H1 (cell line): ENCODE data around the gene UGT1A1. TPM values are rescaled to one million over a fixed set of nuclear protein-coding genes. Genes with fewer than 3 reads are reported as not detected.

ENCODE experiments used
- CTCF ChIA-PET: fragments of 300-600 bp; sonication (Branson Sonifier 250); formaldehyde crosslinking; loops from one replicate; lab custom pipeline; 2021; ENCODE audit not compliant: partially characterized antibody; lab: Charles Lee
- POLR2A ChIA-PET: fragments of 300-600 bp; sonication (Branson Sonifier 250); formaldehyde crosslinking; loops from one replicate; lab custom pipeline; 2021; ENCODE audit warnings: inconsistent platforms; ENCODE audit not compliant: partially characterized antibody; lab: Charles Lee
- DNase-seq, 2 experiments: peaks; one replicate each; pipeline versions ENCODE4 v3.0.0 to v3.0.0-alpha.2; 2010 to 2022; ENCODE audit warnings: low spot score in 2 of 2, low read depth in 1 of 2, mixed read lengths in 1 of 2
- FAIRE-seq: peaks from 2 replicates; lab custom pipeline; 2011; peaks lifted over from hg19 to GRCh38; lab: Jason Lieb, UNC
- H2AFZ ChIP-seq: 2 replicates; pipeline ENCODE4 v1.8.1; 2012; ENCODE audit warnings: low read length, inconsistent platforms
- H2AK5ac ChIP-seq: 2 replicates; pipeline ENCODE4 v1.6.1; 2013; ENCODE audit warnings: low read depth, low read length
- H2BK120ac ChIP-seq: replicated peaks from 2 replicates; pipeline ENCODE3; 2013; ENCODE audit warnings: low read depth, low read length, inconsistent platforms
- H2BK12ac ChIP-seq: 2 replicates; pipeline ENCODE4 v1.6.1; 2013; ENCODE audit warnings: low read depth, low read length
- H2BK15ac ChIP-seq: 2 replicates; pipeline ENCODE4 v1.6.1; 2013; ENCODE audit warnings: low read length
- H2BK20ac ChIP-seq: 2 replicates; pipeline ENCODE4 v1.6.1; 2013; ENCODE audit warnings: low read length
- H2BK5ac ChIP-seq: 2 replicates; pipeline ENCODE4 v1.6.1; 2013; ENCODE audit warnings: low read depth, low read length
- H3K14ac ChIP-seq: 2 replicates; pipeline ENCODE4 v1.6.1; 2013; ENCODE audit warnings: inconsistent platforms; ENCODE audit not compliant: insufficient read length
- H3K18ac ChIP-seq: 2 replicates; pipeline ENCODE4 v1.6.1; 2013; ENCODE audit warnings: low read length; ENCODE audit errors: extremely low read depth
- H3K23ac ChIP-seq: 2 replicates; pipeline ENCODE4 v1.6.1; 2013; ENCODE audit warnings: inconsistent platforms; ENCODE audit not compliant: insufficient read length
- H3K23me2 ChIP-seq: 2 replicates; pipeline ENCODE4 v1.6.1; 2013; ENCODE audit warnings: low read depth, low read length
- H3K27ac ChIP-seq: 2 replicates; pipeline ENCODE4 v1.6.1; 2011; ENCODE audit warnings: low read depth, low read length, inconsistent platforms
- H3K27me3 ChIP-seq, 4 experiments: replicated peaks in 1 of 4; 1 replicate in 1 of 4; 2 replicates in 3 of 4; pipeline versions ENCODE4 v1.6.1 to v1.8.1; 2011 to 2013; ENCODE audit warnings: low read length in 3 of 4, mild to moderate bottlenecking in 3 of 4, inconsistent platforms in 2 of 4, mixed read lengths in 2 of 4, moderate library complexity in 1 of 4; ENCODE audit not compliant: control insufficient read depth in 3 of 4, insufficient read depth in 3 of 4; ENCODE audit errors: extremely low read depth in 1 of 4
- H3K36me3 ChIP-seq, 4 experiments: 2 replicates each; pipeline versions ENCODE4 v1.6.1 to v1.8.1; 2011 to 2013; ENCODE audit warnings: mild to moderate bottlenecking in 4 of 4, low read length in 3 of 4, moderate library complexity in 2 of 4, control low read depth in 1 of 4, inconsistent platforms in 1 of 4; ENCODE audit not compliant: insufficient read depth in 4 of 4, control insufficient read depth in 2 of 4
- H3K4ac ChIP-seq: replicated peaks from 2 replicates; pipeline ENCODE3; 2013; ENCODE audit warnings: low read length, low read depth, mixed read lengths, inconsistent platforms; ENCODE audit not compliant: insufficient read length
- H3K4me1 ChIP-seq, 4 experiments: replicated peaks in 1 of 4; 1 replicate in 1 of 4; 2 replicates in 3 of 4; pipeline versions ENCODE4 v1.6.1 to v1.8.1; 2011 to 2013; ENCODE audit warnings: low read length in 3 of 4, inconsistent platforms in 2 of 4, mixed read lengths in 1 of 4; ENCODE audit not compliant: insufficient read depth in 4 of 4, control insufficient read depth in 3 of 4
- H3K4me2 ChIP-seq, 2 experiments: 2 replicates each; pipeline versions ENCODE4 v1.6.1 to v1.8.1; 2011 to 2013; ENCODE audit warnings: low read depth in 2 of 2, low read length in 2 of 2, control low read depth in 1 of 2, inconsistent platforms in 1 of 2, mild to moderate bottlenecking in 1 of 2; ENCODE audit not compliant: insufficient read depth in 1 of 2
- H3K4me3 ChIP-seq, 4 experiments: fragments of 200-600, 300-600 bp in 1 of 4; sonication (generic), shearing (Covaris generic), sonication (Bioruptor Twin) in 1 of 4; 2 replicates each; pipeline versions ENCODE4 v1.5.1 to v1.8.1; 2011 to 2016; ENCODE audit warnings: low read length in 4 of 4, low read depth in 3 of 4, control low read depth in 2 of 4, inconsistent platforms in 2 of 4, mild to moderate bottlenecking in 2 of 4, mixed read lengths in 1 of 4, moderate library complexity in 1 of 4; ENCODE audit not compliant: insufficient read depth in 2 of 4; ENCODE audit errors: extremely low read depth in 1 of 4
- H3K56ac ChIP-seq: replicated peaks from 2 replicates; pipeline ENCODE3; 2013; ENCODE audit warnings: low read depth, mild to moderate bottlenecking, mixed read lengths, low read length, inconsistent platforms; ENCODE audit not compliant: insufficient read length
- H3K79me1 ChIP-seq: 2 replicates; pipeline ENCODE4 v1.6.1; 2013; ENCODE audit warnings: low read depth, low read length, control low read depth
- H3K79me2 ChIP-seq, 2 experiments: 2 replicates each; pipeline versions ENCODE4 v1.6.1 to v1.8.1; 2012 to 2013; ENCODE audit warnings: low read length in 2 of 2, mild to moderate bottlenecking in 2 of 2, inconsistent platforms in 1 of 2; ENCODE audit not compliant: insufficient read depth in 2 of 2, control insufficient read depth in 1 of 2
- H3K9ac ChIP-seq, 4 experiments: replicated peaks in 1 of 4; 1 replicate in 1 of 4; 2 replicates in 3 of 4; pipeline versions ENCODE4 v1.6.1 to v1.8.1; 2011 to 2013; ENCODE audit warnings: low read depth in 3 of 4, low read length in 3 of 4, control low read depth in 2 of 4, mild to moderate bottlenecking in 2 of 4, moderate library complexity in 2 of 4, inconsistent platforms in 1 of 4; ENCODE audit errors: extremely low read depth in 1 of 4
- H3K9me3 ChIP-seq, 2 experiments: 2 replicates each; pipeline versions ENCODE4 v1.6.1 to v1.8.1; 2012 to 2013; ENCODE audit warnings: mild to moderate bottlenecking in 2 of 2, moderate library complexity in 2 of 2, control low read depth in 1 of 2, inconsistent platforms in 1 of 2, low read depth in 1 of 2, low read length in 1 of 2, mixed read lengths in 1 of 2; ENCODE audit not compliant: insufficient read depth in 2 of 2
- H4K20me1 ChIP-seq, 2 experiments: replicated peaks in 1 of 2; 2 replicates each; pipeline versions ENCODE3 to v1.8.1; 2011 to 2013; ENCODE audit warnings: inconsistent platforms in 2 of 2, low read length in 2 of 2, mild to moderate bottlenecking in 1 of 2; ENCODE audit not compliant: insufficient read depth in 2 of 2, control insufficient read depth in 1 of 2
- H4K5ac ChIP-seq: 2 replicates; pipeline ENCODE4 v1.6.1; 2013; ENCODE audit warnings: low read length, low read depth, mixed read lengths, inconsistent platforms; ENCODE audit not compliant: insufficient read length
- H4K8ac ChIP-seq: 2 replicates; pipeline ENCODE4 v1.8.0; 2013; ENCODE audit warnings: mild to moderate bottlenecking, moderate library complexity, low read length, inconsistent platforms; ENCODE audit not compliant: insufficient read depth; ENCODE audit errors: extremely low read depth
- H4K91ac ChIP-seq: replicated peaks from 2 replicates; pipeline ENCODE3; 2013; ENCODE audit warnings: low read length, mixed read lengths, inconsistent platforms; ENCODE audit not compliant: insufficient read length
- CBX5 ChIP-seq: fragments of 300-800, 300-1000 bp; sonication (generic); IDR thresholded peaks from 2 replicates; pipeline ENCODE4 v1.7.1; 2016; ENCODE audit warnings: antibody characterized with exemption, low read length, low read depth
- GTF2F1 ChIP-seq: IDR thresholded peaks from 2 replicates; pipeline ENCODE4 v1.6.1; 2012; ENCODE audit warnings: low read depth, low read length, improper control_type of control experiment, borderline replicate concordance
- POU5F1 ChIP-seq: IDR thresholded peaks from 2 replicates; pipeline ENCODE4 v1.6.1; 2011; ENCODE audit warnings: low read depth, mild to moderate bottlenecking, low read length, moderate library complexity
- RNF2 ChIP-seq: fragments of 200-900, 300-1000 bp; sonication (generic); IDR thresholded peaks from 2 replicates; pipeline ENCODE4 v1.7.1; 2016; ENCODE audit warnings: borderline replicate concordance, low read depth, mild to moderate bottlenecking, antibody characterized with exemption, low read length; ENCODE audit not compliant: poor library complexity, severe bottlenecking; ENCODE audit errors: missing control alignments
- SIN3A ChIP-seq, 2 experiments: IDR thresholded peaks in 1 of 2; conservative IDR thresholded peaks in 1 of 2; 2 replicates each; pipeline ENCODE4 v1.6.1; 2011 to 2012; ENCODE audit warnings: low read length in 2 of 2, improper control_type of control experiment in 1 of 2, low read depth in 1 of 2, mild to moderate bottlenecking in 1 of 2
- SIRT6 ChIP-seq: IDR thresholded peaks from one replicate; pipeline ENCODE4 v1.7.1; 2012; ENCODE audit warnings: low read length, inconsistent platforms
- SUZ12 ChIP-seq: fragments of 200-600 bp; sonication (generic); IDR thresholded peaks from 2 replicates; pipeline ENCODE4 v1.6.1; 2012; ENCODE audit warnings: mild to moderate bottlenecking, inconsistent platforms, low read length, moderate library complexity, mixed read lengths
- TAF7 ChIP-seq: optimal IDR thresholded peaks from 2 replicates; pipeline ENCODE3; 2011; ENCODE audit warnings: low read depth, mild to moderate bottlenecking, inconsistent platforms, low read length, moderate library complexity, borderline replicate concordance
- TBP ChIP-seq: IDR thresholded peaks from 2 replicates; pipeline ENCODE4 v1.6.1; 2011; ENCODE audit warnings: low read depth, low read length, improper control_type of control experiment
- TCF12 ChIP-seq: IDR thresholded peaks from 2 replicates; pipeline ENCODE4 v1.6.1; 2011; ENCODE audit warnings: low read depth, mild to moderate bottlenecking, low read length
- TEAD4 ChIP-seq: IDR thresholded peaks from 2 replicates; pipeline ENCODE4 v1.6.1; 2012; ENCODE audit warnings: low read depth, low read length, inconsistent platforms, mixed read lengths
- WGBS, 2 experiments: shearing (Covaris generic) in 1 of 2; methylation state at CpG; one replicate each; pipeline versions ENCODE4 v1.1.6 to v1.1.7; 2013 to 2015; ENCODE audit warnings: low lambda C conversion rate in 2 of 2, mixed read lengths in 2 of 2, inconsistent platforms in 1 of 2, low coverage in 1 of 2, missing lambda C conversion rate in 1 of 2; ENCODE audit not compliant: insufficient replicate concordance in 2 of 2, insufficient coverage in 1 of 2, insufficient read length in 1 of 2; ENCODE audit errors: extremely low coverage in 1 of 2, missing lambda C conversion rate in 1 of 2; 5-methylcytosine and 5-hydroxymethylcytosine counted together
- polyA plus RNA-seq, 7 experiments: library from polyadenylated mRNA; depleted of rRNA in 3 of 7; stranded (reverse) in 5 of 7; unstranded in 2 of 7; fragments of >200 nt in 5 of 7; fragments of 200-250 nt in 2 of 7; gene quantifications; 1 replicate in 5 of 7; 2 replicates in 1 of 7; 4 replicates in 1 of 7; pipeline versions ENCODE4 v1.2.1 to v1.2.3, GENCODE V29; 2011 to 2013; ENCODE audit warnings: missing spikeins in 2 of 7, mixed read lengths in 2 of 7
- total RNA-seq: library from RNA; stranded (reverse); fragmentation: NEBNext Ultra II Directional; extraction: Animal tissue kit (Norgen Biotek cat#: 25700); gene quantifications from 2 replicates; pipeline ENCODE4 v1.2.1, GENCODE V29; 2021
- TF ChIP-seq, protein P1 (sequence below): IDR thresholded peaks from 2 replicates; pipeline ENCODE4 v1.6.1; 2011; ENCODE audit warnings: low read length, improper control_type of control experiment

UGT1A1 gene
- total and polyA plus RNA-seq, 2 of the 8 experiments (the other 6 are each of a cell fraction or from before 2014, with no cell fraction given): not detected

DNA sequence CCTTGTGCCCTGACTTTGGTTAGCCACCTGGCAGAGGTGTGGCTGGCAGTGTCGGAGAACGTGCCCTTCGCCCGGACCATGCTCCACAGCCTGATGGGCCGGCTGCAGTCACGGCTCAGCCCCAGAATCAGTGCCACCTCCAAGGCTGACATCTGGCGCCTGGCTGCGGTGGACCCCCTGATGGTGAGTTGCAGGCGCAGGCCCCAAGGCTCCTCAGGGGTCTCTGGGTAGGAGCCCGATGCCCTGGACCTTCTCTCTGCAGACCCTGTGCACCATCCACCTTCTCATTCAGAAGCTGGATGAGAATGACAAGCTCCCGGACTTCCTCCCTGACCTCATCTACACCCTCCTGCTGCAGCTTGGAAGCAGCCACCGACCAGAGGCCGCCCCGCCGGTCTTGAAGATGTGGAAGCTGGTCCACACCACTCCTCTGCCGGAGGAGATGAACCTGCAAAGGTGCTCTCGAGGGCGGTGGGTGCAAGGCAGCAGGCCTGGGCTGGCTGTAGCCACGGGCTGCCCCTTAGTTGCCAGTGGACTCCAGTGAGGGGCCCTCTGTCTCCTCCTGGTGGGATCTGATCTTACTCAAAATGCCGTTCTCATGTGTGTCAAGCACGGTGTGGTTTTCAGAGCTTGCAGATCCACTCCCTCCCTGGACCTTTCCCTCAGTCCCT, 62.2 kb downstream of the UGT1A1 start:
- Histone ChIP-seq H2BK120ac (no peak overlapping the region), H3K23me2 (no peaks in the 10 kb centered on the region), H3K9ac (no peak overlapping the region), H3K79me1 (no peaks in the 10 kb centered on the region), H4K20me1 (no peaks in the 10 kb centered on the region), H2AFZ (no peak overlapping the region), H3K79me2 (no peaks in the 10 kb centered on the region), H3K9me3 (no peaks in the 10 kb centered on the region), H3K4me3 (no peak overlapping the region), H4K8ac (no peak overlapping the region), H4K5ac (no peak overlapping the region), H3K4me1 (no peaks in the 10 kb centered on the region), H3K27me3 (no peaks in the 10 kb centered on the region), H3K36me3 (no peaks in the 10 kb centered on the region), H2BK5ac (no peak overlapping the region), H3K4me2 (no peak overlapping the region), H4K91ac (no peak overlapping the region), H3K18ac (no peak overlapping the region), H3K56ac (no peak overlapping the region), H3K4ac (no peak overlapping the region), H2BK12ac (no peak overlapping the region), H2BK15ac (no peak overlapping the region), H2AK5ac (no peak overlapping the region), H3K14ac (no peak overlapping the region), H3K23ac (no peak overlapping the region), H3K27ac (no peak overlapping the region), H2BK20ac (no peak overlapping the region)
- FAIRE-seq: no peak
- WGBS, 2 experiments: 87% methylated on average over 21 of the region's 21 CpGs; no CpG with 5 or more reads in 1 of the 2 experiments
- ChIA-PET POLR2A (no interaction called here), CTCF (interaction anchor here (1.1 to 2.0 kb wide), 3 partner anchors 42 to 374 kb away, joined by 3 to 6 read pairs (median 3); no protein-coding TSS in a partner anchor)
- DNase-seq: no peak
- TF ChIP-seq POU5F1: no peak
- TF ChIP-seq TBP: no peak
- TF ChIP-seq TCF12: no peak
- no peak for TF ChIP-seq SIRT6
- no peak for TF ChIP-seq SIN3A (conservative IDR thresholded peaks at IDR 0.05 in 1 of 2, IDR thresholded peaks at IDR 0.05 in 1 of 2; ENCODE audit: low read depth in 1 of 2, low read length in 2 of 2)
- no peak for TF ChIP-seq CBX5
- TF ChIP-seq, protein P1, sequence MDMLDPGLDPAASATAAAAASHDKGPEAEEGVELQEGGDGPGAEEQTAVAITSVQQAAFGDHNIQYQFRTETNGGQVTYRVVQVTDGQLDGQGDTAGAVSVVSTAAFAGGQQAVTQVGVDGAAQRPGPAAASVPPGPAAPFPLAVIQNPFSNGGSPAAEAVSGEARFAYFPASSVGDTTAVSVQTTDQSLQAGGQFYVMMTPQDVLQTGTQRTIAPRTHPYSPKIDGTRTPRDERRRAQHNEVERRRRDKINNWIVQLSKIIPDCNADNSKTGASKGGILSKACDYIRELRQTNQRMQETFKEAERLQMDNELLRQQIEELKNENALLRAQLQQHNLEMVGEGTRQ: no peak
- TF ChIP-seq TEAD4: no peak
- no peak for TF ChIP-seq RNF2
- no peak for TF ChIP-seq GTF2F1
- no peak for TF ChIP-seq TAF7
- no peak for TF ChIP-seq SUZ12
